HG02884 (cell line): ENCODE measurements around the gene RET.
A peak's percentile ranks its signal among the peaks of the same experiment; 100 is the strongest.

Experiments used
- ATAC-seq: cut with Tn5 transposase; IDR thresholded peaks from one replicate; pipeline ENCODE4 v1.9.1; 2021; ENCODE audit warnings: mild to moderate bottlenecking, moderate library complexity; ENCODE audit not compliant: unreplicated experiment

Gene RET

GRCh38 chr10:43119416-43120115 is 42.7 kb downstream of the RET start:
- ATAC-seq, result no peak

DNA sequence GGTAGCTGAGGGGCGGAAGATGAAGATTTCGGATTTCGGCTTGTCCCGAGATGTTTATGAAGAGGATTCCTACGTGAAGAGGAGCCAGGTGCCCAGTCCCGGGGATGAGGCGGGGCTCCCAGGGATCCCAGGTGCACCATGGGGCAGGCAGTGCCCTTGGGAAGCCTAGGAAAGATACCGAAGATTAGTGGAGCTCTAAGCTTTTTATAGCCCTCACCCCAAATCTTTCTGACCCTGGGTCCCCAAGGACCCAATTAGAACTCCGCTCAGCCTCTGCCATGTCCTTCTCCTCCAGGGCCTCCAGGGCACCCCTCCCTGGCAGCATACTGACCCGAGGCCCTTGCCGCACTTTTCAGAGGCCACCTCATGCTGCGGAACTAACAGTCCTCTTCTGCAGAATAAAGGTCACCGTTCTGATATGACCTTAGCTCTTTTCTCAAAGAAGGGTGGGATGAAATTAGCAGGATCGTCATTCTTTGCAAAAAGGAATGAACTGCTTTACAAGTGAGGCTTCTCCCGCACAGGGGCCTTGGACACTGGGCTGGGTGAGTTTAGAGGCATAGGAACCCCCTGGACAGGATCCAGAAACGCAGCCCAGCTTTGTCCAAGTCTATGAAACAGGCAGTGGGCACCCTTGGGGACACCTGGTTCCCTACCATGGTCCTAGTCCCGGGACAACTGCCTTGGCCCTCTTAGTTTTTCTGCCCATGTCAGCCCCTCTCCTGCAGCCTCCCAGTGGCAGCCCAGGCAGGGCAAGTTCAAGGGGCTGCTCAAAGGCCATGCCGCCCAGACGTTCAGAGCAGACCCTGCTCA is 43.5 kb downstream of the RET start:
- ATAC-seq, result no peak

- peak; percentile 90 for ATAC-seq
Measured at GRCh38 chr10:43120929-43121314, 44.1 kb downstream of the RET start.

- ATAC-seq, result peak; percentile 11
Measured at GRCh38 chr10:43121444-43121843, 44.6 kb downstream of the RET start.

DNA sequence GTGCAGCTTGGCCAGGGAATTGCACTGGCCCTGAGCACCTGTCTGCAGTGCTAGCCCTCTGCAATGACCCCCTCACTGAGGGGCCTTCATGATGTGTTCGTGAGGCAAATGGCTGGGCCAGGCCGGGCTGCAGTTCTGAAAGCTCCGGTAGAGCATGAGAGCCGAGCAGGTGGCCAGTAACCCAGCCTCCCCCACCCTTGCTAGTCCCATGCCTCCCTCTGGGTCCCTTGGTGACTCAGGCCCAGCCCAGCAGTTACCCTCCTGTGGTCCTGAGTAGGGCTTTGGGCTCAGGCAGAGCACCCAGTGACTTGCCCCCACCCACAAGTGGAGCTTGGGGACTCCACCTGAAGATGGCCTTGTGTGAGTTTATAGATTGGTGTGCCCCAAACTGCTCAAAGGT is 45.2 kb downstream of the RET start:
- ATAC-seq, result no peak

DNA sequence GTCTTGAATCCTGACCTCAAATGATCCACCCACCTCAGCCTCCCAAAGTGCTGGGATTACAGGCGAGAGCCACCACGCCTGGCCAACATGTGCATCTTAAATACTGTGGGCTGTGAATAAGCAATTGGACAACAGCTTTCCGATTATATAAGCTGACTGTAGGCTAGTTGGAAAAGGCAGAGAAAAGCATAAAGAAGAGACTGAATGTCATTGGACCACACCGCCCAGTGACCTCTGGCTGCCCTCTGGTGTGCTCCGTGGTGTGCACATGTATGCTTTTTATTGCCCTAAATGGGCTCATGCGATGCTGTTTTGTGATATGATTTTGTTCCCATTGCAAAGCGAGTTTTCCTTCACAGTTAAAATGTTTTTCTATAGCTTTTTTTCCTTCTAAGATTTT is 46.0 kb downstream of the RET start:
- ATAC-seq, result no peak

DNA sequence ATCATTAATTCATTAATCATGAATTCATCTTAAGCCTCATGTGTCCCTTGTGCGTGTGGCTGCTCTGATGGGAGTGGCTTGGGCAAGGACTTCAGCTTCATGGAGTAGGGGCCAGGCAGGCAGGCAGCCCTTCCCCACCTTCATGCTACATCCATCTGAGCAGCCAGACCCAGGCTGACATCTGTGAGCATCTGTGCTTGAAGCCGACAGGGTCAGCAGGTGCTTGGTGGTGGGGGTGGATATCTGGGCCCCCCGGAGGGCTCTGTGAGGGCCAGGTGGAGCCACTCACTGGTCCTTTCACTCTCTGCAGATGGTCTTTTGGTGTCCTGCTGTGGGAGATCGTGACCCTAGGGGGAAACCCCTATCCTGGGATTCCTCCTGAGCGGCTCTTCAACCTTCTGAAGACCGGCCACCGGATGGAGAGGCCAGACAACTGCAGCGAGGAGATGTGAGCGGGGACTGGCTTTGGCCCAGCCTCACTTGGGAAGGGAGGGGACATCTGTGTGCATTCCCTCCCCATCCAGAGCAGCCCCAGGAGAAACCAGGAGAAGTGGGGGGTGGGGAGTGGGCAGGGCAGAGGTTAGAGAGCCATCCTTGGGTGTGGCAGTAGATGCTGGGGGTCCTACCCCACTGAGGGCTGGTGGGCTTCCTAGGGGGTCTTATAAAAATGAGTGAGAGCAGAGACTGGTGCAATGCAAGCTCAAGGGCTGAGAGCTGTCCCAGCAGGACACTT is 46.7 kb downstream of the RET start:
- no peak for ATAC-seq

DNA sequence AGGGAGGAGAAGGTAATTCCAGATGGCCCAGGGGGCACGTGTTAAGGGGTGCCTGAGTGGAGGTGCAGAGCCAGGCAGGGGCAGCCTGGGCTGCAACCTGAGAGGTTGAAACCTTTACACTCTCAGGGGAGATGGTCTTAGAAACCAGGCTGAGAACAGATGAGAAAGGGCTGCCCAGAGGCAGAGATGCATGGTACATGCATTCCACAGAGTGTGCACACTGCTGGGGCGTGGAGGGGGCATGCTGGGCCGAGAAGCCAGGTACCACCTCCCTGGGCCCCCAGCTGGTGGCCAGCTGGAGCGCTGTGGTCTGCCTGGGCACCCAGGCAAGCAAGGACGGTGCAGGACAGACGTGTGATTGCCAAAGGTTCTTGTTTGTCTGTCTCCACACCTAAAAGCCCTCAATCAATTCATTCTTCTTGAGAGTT is 47.2 kb downstream of the RET start:
- no peak for ATAC-seq

- no peak for ATAC-seq
Measured at GRCh38 chr10:43124574-43125273, 47.9 kb downstream of the RET start.

DNA sequence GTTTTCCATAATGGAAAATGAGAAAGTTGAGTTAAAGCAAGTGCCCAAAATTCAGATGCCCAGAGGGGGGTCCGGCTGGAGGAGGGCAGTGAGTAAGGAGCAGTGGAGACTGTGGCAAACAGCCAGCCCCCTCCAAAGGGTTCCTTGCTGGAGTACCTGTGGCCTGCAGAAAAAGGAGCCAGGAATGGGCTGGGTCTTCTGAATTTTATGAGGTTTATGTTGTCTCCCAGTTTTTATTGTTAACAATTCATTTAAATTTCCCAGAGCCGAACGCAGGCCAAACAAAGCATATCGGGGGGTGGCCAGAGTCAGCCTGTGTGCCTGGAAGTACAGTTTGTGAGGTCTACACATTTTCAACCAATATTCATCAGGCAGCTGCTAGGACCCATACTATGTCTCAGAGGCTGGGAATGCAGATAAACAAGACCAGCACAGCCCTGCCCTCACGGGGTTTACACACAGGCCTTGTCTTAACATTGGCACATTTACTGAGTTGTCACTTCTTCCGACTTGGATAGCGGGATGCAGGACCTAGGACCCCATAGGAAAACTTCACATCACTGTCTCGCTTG is 48.5 kb downstream of the RET start:
- no peak for ATAC-seq

- ATAC-seq, result no peak
Measured at GRCh38 chr10:43125881-43126731, 49.2 kb downstream of the RET start.

GRCh38 chr10:43126759-43127424 is 50.0 kb downstream of the RET start:
- ATAC-seq, result peak; percentile 41

DNA sequence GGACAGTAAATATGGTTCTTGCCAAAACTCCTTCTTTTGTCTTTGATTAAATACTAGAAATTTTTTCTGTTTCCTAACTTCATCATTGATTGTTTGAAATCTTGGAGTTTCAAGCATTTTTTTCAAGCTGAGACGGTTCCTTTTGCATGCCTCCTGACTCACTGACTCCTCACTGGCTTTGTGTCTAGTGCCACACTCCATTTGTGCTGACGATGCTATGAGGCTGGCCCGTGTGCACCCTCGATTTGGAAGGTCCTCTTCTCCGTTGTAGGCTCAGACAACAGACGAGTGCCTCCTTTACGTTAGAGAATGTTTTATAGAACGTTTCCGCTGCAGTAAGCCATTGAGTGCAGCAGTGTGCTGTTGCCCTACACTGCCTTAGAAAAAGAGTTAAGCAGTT is 50.6 kb downstream of the RET start:
- no peak for ATAC-seq

GRCh38 chr10:43128331-43128730 is 51.5 kb downstream of the RET start:
- no peak for ATAC-seq

GRCh38 chr10:43128958-43129706 is 52.3 kb downstream of the RET start:
- ATAC-seq, result peak; percentile 85

DNA sequence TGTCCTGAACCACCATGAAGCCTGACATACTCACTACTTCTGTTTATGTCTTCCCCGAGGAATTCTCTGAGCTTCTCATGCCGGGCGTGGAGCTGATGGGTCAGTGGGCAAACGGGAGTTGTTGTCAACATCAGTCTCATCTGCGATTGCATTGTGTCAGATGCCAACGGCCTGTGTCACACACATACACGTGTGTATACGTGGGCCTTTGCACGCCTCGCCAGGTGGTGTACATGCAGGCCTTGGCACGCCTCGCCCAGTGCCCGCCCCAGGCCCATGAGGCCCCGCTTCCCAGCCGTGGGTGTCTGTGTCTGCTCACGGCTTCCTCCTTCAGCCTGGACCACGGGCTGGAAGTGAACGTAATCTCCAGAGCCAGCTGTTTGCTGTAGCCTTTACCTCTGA is 53.9 kb downstream of the RET start:
- ATAC-seq, result no peak

DNA sequence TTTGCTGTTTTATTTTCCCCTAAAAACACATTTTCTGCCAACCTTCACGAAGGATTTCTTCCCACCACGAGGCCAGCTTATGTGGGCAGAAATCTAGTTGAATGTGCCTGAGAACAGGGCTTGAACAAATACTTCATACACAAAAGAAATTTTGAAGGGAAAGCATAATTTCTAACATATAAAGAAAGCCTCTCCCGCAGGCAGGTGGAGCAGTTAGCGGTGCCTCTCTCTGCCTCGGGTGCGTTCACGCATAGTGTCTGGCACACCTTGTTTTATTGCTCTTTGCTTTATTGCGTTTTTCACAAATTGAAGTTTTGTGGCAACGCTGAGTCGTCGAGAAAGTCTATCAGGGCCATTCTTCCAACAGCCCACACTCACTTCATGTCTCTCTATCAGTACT is 54.4 kb downstream of the RET start:
- ATAC-seq, result no peak

GRCh38 chr10:43131906-43132305 is 55.0 kb downstream of the RET start:
- no peak for ATAC-seq
